Right lobe of liver (tissue), 6 donors: Measurements from ENCODE around the gene CCDC186. TPM values are rescaled to one million over a fixed set of nuclear protein-coding genes. Genes with fewer than 3 reads are reported as not detected.

Experiments used
- ATAC-seq, 4 donors: fragments of 200-7000 bp; cut with Tn5 transposase; one replicate each; pipeline ENCODE4 v1.9.1; 2020; ENCODE audit warnings: mild to moderate bottlenecking in 4 of 4, moderate library complexity in 4 of 4
- DNase-seq, 3 donors: peaks; one replicate each; pipeline ENCODE4 v3.0.0-alpha.2; 2020
- H3K27ac ChIP-seq, 3 donors: fragments of 200-600 bp; one replicate each; pipeline ENCODE4 v1.8.0; 2022
- H3K27me3 ChIP-seq, 2 donors: fragments of 200-600 bp; one replicate each; pipeline ENCODE4 v1.8.0; 2022
- H3K36me3 ChIP-seq, 4 donors: fragments of 200-600 bp; sonication (generic) in 1 of 4; one replicate each; pipeline versions ENCODE4 v1.5.1 to v1.8.0; 2017 to 2022; ENCODE audit warnings: control low read depth in 1 of 4
- H3K4me1 ChIP-seq, 4 donors: fragments of 200-600 bp; sonication (generic) in 1 of 4; one replicate each; pipeline versions ENCODE4 v1.5.1 to v1.8.0; 2017 to 2022; ENCODE audit warnings: control low read depth in 1 of 4
- H3K4me3 ChIP-seq, 3 donors: fragments of 200-600 bp; one replicate each; pipeline ENCODE4 v1.8.0; 2022
- H3K9me3 ChIP-seq, 4 donors: fragments of 200-600 bp; sonication (generic) in 1 of 4; one replicate each; pipeline versions ENCODE4 v1.5.1 to v1.8.0; 2017 to 2022; ENCODE audit warnings: control low read depth in 1 of 4
- CTCF ChIP-seq, 4 donors: fragments of 200-600 bp in 3 of 4; fragments of 450-650 bp in 1 of 4; IDR thresholded peaks; one replicate each; pipeline versions ENCODE4 v1.5.1 to v1.8.0; 2016 to 2022; ENCODE audit warnings: antibody characterized with exemption in 4 of 4, mild to moderate bottlenecking in 2 of 4
- POLR2A ChIP-seq: fragments of 450-650 bp; IDR thresholded peaks from one replicate; pipeline ENCODE4 v1.6.1; 2017; ENCODE audit warnings: antibody characterized with exemption, mild to moderate bottlenecking
- WGBS: methylation state at CpG from one replicate; pipeline ENCODE4 v1.1.6; 2018; ENCODE audit warnings: low coverage, low lambda C conversion rate; ENCODE audit not compliant: insufficient coverage; ENCODE audit errors: missing lambda C conversion rate; 5-methylcytosine and 5-hydroxymethylcytosine counted together
- intact Hi-C, 2 donors: fragments of 100-400 bp; cut with DNase I; formaldehyde crosslinking; loops; one replicate each; pipeline versions ENCODE4 v1.11.2 to v1.14.1; 2022
- total RNA-seq, 6 experiments: library from RNA; depleted of rRNA in 2 of 6; stranded (reverse); fragments of >200 nt in 2 of 6; fragmentation: NEBNext Ultra II Directional in 3 of 6; extraction: Animal tissue kit (Norgen Biotek cat#: 25700) in 3 of 6; gene quantifications; one replicate each; pipeline versions ENCODE4 v1.1.0 to v1.2.4, GENCODE V29; 2016 to 2023
- donor health status: DM: no; HTN: yes; CAD: no.
- donor health status: DM: no; HTN: no; CAD: no.
- donor health status: DM: no; HTN: no; CAD: no.
- donor health status: DM: no; HTN: yes; CAD: no.
- donor health status: DM: no; HTN: yes; CAD: no.

CCDC186 gene
- total RNA-seq, 6 experiments from 2014 or later, result 4.2 to 11.7 (median 6.9) TPM

DNA sequence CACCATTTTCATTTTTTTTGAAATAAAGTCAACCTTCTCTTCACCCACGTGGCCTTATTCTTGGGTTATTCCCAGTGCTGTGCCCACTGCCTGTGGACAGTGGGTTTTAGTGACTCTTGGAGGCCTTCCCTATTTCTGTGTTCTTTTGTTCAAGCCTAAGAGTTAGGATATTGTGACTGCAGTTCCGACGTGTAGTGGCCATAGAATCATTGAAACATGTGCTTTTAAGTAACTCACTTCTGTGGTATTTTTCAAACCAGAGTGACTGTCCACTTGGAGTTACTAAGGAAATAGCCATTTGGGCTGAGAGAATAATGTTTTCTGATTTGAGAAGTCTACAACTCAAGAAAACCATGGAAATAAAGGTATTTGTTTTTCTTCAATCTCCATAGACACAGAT is 28.8 kb upstream of the CCDC186 start:
- no peak for ATAC-seq
- 68% methylated on average over 3 of the region's 3 CpGs for WGBS
- Histone ChIP-seq H3K27ac (no peak overlapping the region), H3K27me3 (no peaks in the 10 kb centered on the region), H3K4me3 (no peak overlapping the region), H3K36me3 (no peaks in the 10 kb centered on the region), H3K4me1 (peaks cover 0 to 6% (median 0%) of the 10 kb centered on the region in 4 donors), H3K9me3 (no peaks in the 10 kb centered on the region)
- no peak for DNase-seq
- intact Hi-C loops, result no loop called here
- TF ChIP-seq CTCF (IDR thresholded peaks at IDR 0.05), result no peak
- no peak for TF ChIP-seq POLR2A

GRCh38 chr10:114199239-114199638 is 25.2 kb upstream of the CCDC186 start:
- no peaks in the 10 kb centered on the region for H3K4me1 ChIP-seq
- no peak overlapping the region for H3K27ac ChIP-seq
- H3K27me3 ChIP-seq, result no peaks in the 10 kb centered on the region
- TF ChIP-seq CTCF (IDR thresholded peaks at IDR 0.05) (no peak), POLR2A (no peak)
- no peaks in the 10 kb centered on the region for H3K36me3 ChIP-seq
- no peak overlapping the region for H3K4me3 ChIP-seq
- ATAC-seq, result no peak
- intact Hi-C loops, result no loop called here
- no peak for DNase-seq
- WGBS, result 67% methylated on average over 4 of the region's 4 CpGs
- H3K9me3 ChIP-seq, result no peaks in the 10 kb centered on the region

- intact Hi-C loops, result no loop called here
These were observed 21.1 kb upstream of the CCDC186 start for GRCh38 chr10:114195079-114195478.

GRCh38 chr10:114189700-114190099 is 15.7 kb upstream of the CCDC186 start:
- DNase-seq, result no peak
- ATAC-seq, result no peak
- no peak overlapping the region for H3K4me3 ChIP-seq
- no peaks in the 10 kb centered on the region for H3K9me3 ChIP-seq
- TF ChIP-seq CTCF (IDR thresholded peaks at IDR 0.05) (no peak), POLR2A (no peak)
- intact Hi-C loops, result no loop called here
- H3K27me3 ChIP-seq, result no peaks in the 10 kb centered on the region
- H3K4me1 ChIP-seq, result no peaks in the 10 kb centered on the region
- no peak overlapping the region for H3K27ac ChIP-seq
- H3K36me3 ChIP-seq, result no peaks in the 10 kb centered on the region
- WGBS, result 89% methylated on average over 8 of the region's 8 CpGs

More at GRCh38 chr10:114195079-114195478, 21.1 kb upstream of the CCDC186 start:
- no peaks in the 10 kb centered on the region for H3K36me3 ChIP-seq
- no peak overlapping the region for H3K4me3 ChIP-seq
- H3K9me3 ChIP-seq, result no peaks in the 10 kb centered on the region
- ATAC-seq (no peak), DNase-seq (no peak)
- TF ChIP-seq CTCF (IDR thresholded peaks at IDR 0.05) (no peak), POLR2A (no peak)
- H3K27ac ChIP-seq, result no peak overlapping the region
- H3K4me1 ChIP-seq, result no peaks in the 10 kb centered on the region
- no peaks in the 10 kb centered on the region for H3K27me3 ChIP-seq
- 52% methylated on average over 2 of the region's 2 CpGs for WGBS

DNA sequence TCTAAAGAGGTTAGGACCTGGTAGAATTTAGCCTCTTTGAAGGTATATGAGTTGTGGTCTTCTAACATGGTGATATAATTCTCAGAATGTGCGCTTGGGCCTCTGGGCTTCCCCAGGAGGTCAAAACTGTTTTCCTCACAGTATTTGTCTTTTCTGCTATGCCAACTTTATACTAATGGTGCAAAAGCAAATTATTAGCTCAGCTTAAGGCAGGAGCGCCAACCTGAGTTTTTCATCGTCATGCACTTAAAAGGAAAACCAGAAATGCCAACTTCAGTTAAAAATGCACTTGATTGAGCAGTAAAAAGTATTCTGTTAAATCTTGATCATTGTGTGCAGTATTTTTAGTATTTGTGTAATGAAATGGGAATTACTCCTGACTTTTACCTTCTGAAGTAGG is 14.9 kb upstream of the CCDC186 start:
- H3K9me3 ChIP-seq, result no peaks in the 10 kb centered on the region
- 65% methylated on average over 3 of the region's 3 CpGs for WGBS
- no peaks in the 10 kb centered on the region for H3K36me3 ChIP-seq
- intact Hi-C loops, result no loop called here
- ATAC-seq, result peak in 1 of 4 donors; percentile 40
- H3K27me3 ChIP-seq, result no peaks in the 10 kb centered on the region
- H3K4me3 ChIP-seq, result no peak overlapping the region
- H3K4me1 ChIP-seq, result no peaks in the 10 kb centered on the region
- no peak for TF ChIP-seq CTCF (IDR thresholded peaks at IDR 0.05)
- no peak for TF ChIP-seq POLR2A
- H3K27ac ChIP-seq, result no peak overlapping the region
- DNase-seq, result no peak
